Endothelial cell of umbilical vein (primary cell): Measurements from ENCODE around the gene TRMT6.

Source experiments
- CTCF ChIP-seq, 2 donors: IDR thresholded peaks; 1 replicate in 1 of 2; 2 replicates in 1 of 2; pipeline ENCODE4 v1.5.1; 2011; ENCODE audit warnings: low read length in 2 of 2, mild to moderate bottlenecking in 2 of 2, moderate library complexity in 2 of 2, control low read depth in 1 of 2, inconsistent platforms in 1 of 2, low read depth in 1 of 2; ENCODE audit not compliant: insufficient read depth in 1 of 2; ENCODE audit errors: extremely low read depth in 1 of 2
- EZH2 ChIP-seq: IDR thresholded peaks from 2 replicates; pipeline ENCODE4 v1.6.1; 2012; ENCODE audit warnings: borderline replicate concordance, low read depth, mild to moderate bottlenecking, moderate library complexity, low read length, inconsistent platforms; ENCODE audit not compliant: severe bottlenecking
- FOS ChIP-seq: IDR thresholded peaks from 2 replicates; pipeline ENCODE4 v1.6.1; 2011; ENCODE audit warnings: mild to moderate bottlenecking, low read length, moderate library complexity, borderline replicate concordance; ENCODE audit not compliant: insufficient read depth
- GATA2 ChIP-seq: IDR thresholded peaks from 2 replicates; pipeline ENCODE4 v1.7.0; 2011; ENCODE audit warnings: low read depth, mild to moderate bottlenecking, moderate library complexity, mixed read lengths, low read length; ENCODE audit not compliant: insufficient read length, insufficient read depth
- JUN ChIP-seq: IDR thresholded peaks from 2 replicates; pipeline ENCODE4 v1.6.1; 2011; ENCODE audit warnings: borderline replicate concordance, low read depth; ENCODE audit not compliant: insufficient read length, insufficient read depth
- MAX ChIP-seq: IDR thresholded peaks from 2 replicates; pipeline ENCODE4 v1.6.1; 2011; ENCODE audit not compliant: insufficient read depth, insufficient read length
- MYC ChIP-seq: IDR thresholded peaks from one replicate; pipeline ENCODE4 v1.6.1; 2011; ENCODE audit warnings: mild to moderate bottlenecking, low read depth, low read length
- POLR2A ChIP-seq: IDR thresholded peaks from 2 replicates; pipeline ENCODE4 v1.6.1; 2012; ENCODE audit warnings: low read depth, mild to moderate bottlenecking, control low read depth, low read length
- POLR2AphosphoS5 ChIP-seq: IDR thresholded peaks from 2 replicates; pipeline ENCODE4 v1.6.1; 2012; ENCODE audit warnings: low read depth, mild to moderate bottlenecking, control low read depth, low read length, moderate library complexity; ENCODE audit not compliant: insufficient read depth

GRCh38 chr20:5920581-5920980 is 29.8 kb downstream of the TRMT6 start:
- TF ChIP-seq POLR2AphosphoS5 (no peak), POLR2A (no peak), FOS (no peak), CTCF (IDR thresholded peaks at IDR 0.05; ENCODE audit: extremely low read depth in 1 of 2, insufficient read depth in 1 of 2, low read depth in 1 of 2, low read length in 2 of 2) (no peak), JUN (no peak), MYC (no peak), MAX (no peak), EZH2 (no peak), GATA2 (no peak)
